ENCODE measurements around the gene ABO.

DNA sequence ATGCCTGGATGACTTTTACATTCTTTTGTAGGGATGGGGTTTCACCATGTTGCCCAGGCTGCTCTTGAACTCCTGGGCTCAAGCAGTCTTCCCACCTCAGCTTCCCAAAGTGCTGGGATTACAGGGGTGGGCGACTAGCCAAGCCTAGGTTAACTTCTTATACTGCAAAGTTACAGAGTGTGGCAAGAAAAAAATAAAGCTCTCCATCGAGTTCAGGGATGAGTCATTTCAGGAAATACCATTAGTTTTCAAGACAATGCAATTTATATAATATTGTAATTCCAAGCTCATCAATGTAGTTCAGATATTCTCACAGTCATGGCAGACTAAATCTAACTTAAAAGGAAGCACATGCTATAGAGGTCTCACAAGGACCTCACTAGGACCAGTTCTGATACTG, 11.5 kb upstream of the ABO start:
- TF ChIP-seq, protein P1, sequence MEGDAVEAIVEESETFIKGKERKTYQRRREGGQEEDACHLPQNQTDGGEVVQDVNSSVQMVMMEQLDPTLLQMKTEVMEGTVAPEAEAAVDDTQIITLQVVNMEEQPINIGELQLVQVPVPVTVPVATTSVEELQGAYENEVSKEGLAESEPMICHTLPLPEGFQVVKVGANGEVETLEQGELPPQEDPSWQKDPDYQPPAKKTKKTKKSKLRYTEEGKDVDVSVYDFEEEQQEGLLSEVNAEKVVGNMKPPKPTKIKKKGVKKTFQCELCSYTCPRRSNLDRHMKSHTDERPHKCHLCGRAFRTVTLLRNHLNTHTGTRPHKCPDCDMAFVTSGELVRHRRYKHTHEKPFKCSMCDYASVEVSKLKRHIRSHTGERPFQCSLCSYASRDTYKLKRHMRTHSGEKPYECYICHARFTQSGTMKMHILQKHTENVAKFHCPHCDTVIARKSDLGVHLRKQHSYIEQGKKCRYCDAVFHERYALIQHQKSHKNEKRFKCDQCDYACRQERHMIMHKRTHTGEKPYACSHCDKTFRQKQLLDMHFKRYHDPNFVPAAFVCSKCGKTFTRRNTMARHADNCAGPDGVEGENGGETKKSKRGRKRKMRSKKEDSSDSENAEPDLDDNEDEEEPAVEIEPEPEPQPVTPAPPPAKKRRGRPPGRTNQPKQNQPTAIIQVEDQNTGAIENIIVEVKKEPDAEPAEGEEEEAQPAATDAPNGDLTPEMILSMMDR (IDR thresholded peaks at IDR 0.05), result no peak
- no peak for TF ChIP-seq POLR2A (IDR thresholded peaks at IDR 0.05)
